HepG2 (cell line): ENCODE data around the gene DUS2. TPM values are rescaled to one million over a fixed set of nuclear protein-coding genes. Genes with fewer than 3 reads are reported as not detected.

ENCODE experiments used
- FOXK1 ChIP-seq: sonication (generic); formaldehyde crosslinking; IDR thresholded peaks from 2 replicates; pipeline ENCODE4 v1.4.0; 2020; ENCODE audit warnings: low read depth, missing genetic modification reagents, borderline replicate concordance
- GFI1 ChIP-seq: sonication (generic); formaldehyde crosslinking; IDR thresholded peaks from 2 replicates; pipeline ENCODE4 v1.5.0; 2020; ENCODE audit warnings: missing genetic modification reagents, mild to moderate bottlenecking, borderline replicate concordance
- JUNB ChIP-seq: sonication (generic); formaldehyde crosslinking; IDR thresholded peaks from 2 replicates; pipeline ENCODE4 v1.8.0; 2022; ENCODE audit warnings: missing genetic modification reagents, mild to moderate bottlenecking, borderline replicate concordance
- KDM5A ChIP-seq: fragments of 200-600 bp; sonication (generic); IDR thresholded peaks from 2 replicates; pipeline ENCODE4 v1.7.0; 2018; ENCODE audit warnings: antibody characterized with exemption, mild to moderate bottlenecking, low read length, borderline replicate concordance
- NR1H2 ChIP-seq: sonication (generic); formaldehyde crosslinking; IDR thresholded peaks from 2 replicates; pipeline ENCODE4 v1.8.1; 2022; ENCODE audit warnings: low read depth, missing genetic modification reagents, borderline replicate concordance
- POLR2AphosphoS2 ChIP-seq: IDR thresholded peaks from 2 replicates; pipeline ENCODE4 v1.6.1; 2011; ENCODE audit warnings: low read depth, low read length, improper control_type of control experiment
- SMAD3 ChIP-seq: sonication (generic); formaldehyde crosslinking; IDR thresholded peaks from 2 replicates; pipeline ENCODE4 v1.4.0; 2020; ENCODE audit warnings: missing genetic modification reagents
- ZBTB7A ChIP-seq: sonication (generic); formaldehyde crosslinking; IDR thresholded peaks from 2 replicates; pipeline ENCODE4 v1.8.0; 2022; ENCODE audit warnings: mild to moderate bottlenecking, missing genetic modification reagents
- polyA plus RNA-seq, 8 experiments: library from polyadenylated mRNA; depleted of rRNA in 3 of 8; stranded (reverse) in 7 of 8; unstranded in 1 of 8; fragments of >200 nt; fragmentation: Illumina TruSeq in 4 of 8; extraction: Trizol in 4 of 8; gene quantifications; 2 replicates each; pipeline versions ENCODE4 v1.2.1 to v1.2.3, GENCODE V29; 2011 to 2016; ENCODE audit warnings: low read depth in 4 of 8, missing spikeins in 1 of 8, mixed read lengths in 1 of 8; ENCODE audit not compliant: insufficient read depth in 1 of 8
- total RNA-seq, 5 experiments: library from RNA; depleted of rRNA; stranded (reverse); fragments of >200 nt; fragmentation: Illumina TruSeq; extraction: Trizol; gene quantifications; 2 replicates each; pipeline ENCODE4 v1.2.3, GENCODE V29; 2016; ENCODE audit warnings: low read depth in 1 of 5
- TF ChIP-seq, protein P1 (sequence below): sonication (generic); formaldehyde crosslinking; IDR thresholded peaks from 2 replicates; pipeline ENCODE4 v1.8.1; 2022; ENCODE audit warnings: low read depth, mild to moderate bottlenecking, missing genetic modification reagents
- TF ChIP-seq, protein P2 (sequence below), 2 experiments: fragments of 450-650 bp in 1 of 2; sonication (generic) in 1 of 2; formaldehyde crosslinking in 1 of 2; IDR thresholded peaks; 2 replicates each; pipeline versions ENCODE4 v1.6.1 to v1.8.0; 2016 to 2022; ENCODE audit warnings: antibody characterized with exemption in 1 of 2, mild to moderate bottlenecking in 1 of 2, missing genetic modification reagents in 1 of 2
- TF ChIP-seq, protein P3 (sequence below): sonication (generic); formaldehyde crosslinking; IDR thresholded peaks from 2 replicates; pipeline ENCODE4 v1.4.0; 2020; ENCODE audit warnings: missing genetic modification reagents, borderline replicate concordance

DUS2 gene
- total and polyA plus RNA-seq, 2 of the 13 experiments (the other 11 are each of a cell fraction or from before 2014, with no cell fraction given): 17.8 to 25.1 TPM

DNA sequence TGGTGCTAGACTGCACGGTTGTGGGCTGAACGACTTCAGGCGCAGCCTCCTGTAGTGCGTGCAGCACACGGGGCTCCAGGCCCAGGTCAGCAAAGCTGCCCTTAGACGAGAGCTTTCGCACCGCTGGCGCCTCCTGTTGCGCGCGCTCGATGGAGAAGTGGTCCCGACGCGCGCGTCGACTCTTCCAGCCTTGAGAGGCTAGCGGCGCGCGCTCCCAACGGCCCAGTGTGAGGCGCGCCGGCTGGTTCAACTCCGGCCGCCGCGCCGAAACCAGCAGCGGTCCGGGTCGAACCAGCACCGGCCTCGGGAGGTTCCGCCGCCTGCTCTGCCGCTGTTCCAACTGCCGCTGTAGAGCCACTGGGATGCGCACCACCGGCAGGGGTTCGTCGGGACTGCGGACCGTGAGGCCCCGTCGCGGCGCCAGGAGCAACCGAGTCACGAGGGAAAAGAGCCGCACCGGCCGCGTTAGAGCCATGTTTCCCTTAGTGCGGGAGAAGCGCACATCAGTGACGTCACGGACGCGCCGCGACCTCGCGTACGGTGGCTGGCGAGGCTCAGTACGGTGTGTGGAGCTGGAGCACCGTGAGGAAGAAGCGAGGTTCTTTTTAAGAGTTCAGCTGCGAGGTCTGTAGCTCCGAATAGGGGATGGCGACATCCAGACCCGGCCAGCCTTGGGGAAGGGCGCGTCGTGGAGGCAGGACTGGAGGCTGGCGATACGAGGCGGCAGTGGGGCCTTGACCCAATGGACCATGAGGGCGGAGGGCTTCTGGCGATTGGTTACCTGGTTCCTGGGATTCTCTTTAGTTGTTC is at the start of gene DUS2, which contains the start of gene DDX28 (continued):
- TF ChIP-seq, protein P1, sequence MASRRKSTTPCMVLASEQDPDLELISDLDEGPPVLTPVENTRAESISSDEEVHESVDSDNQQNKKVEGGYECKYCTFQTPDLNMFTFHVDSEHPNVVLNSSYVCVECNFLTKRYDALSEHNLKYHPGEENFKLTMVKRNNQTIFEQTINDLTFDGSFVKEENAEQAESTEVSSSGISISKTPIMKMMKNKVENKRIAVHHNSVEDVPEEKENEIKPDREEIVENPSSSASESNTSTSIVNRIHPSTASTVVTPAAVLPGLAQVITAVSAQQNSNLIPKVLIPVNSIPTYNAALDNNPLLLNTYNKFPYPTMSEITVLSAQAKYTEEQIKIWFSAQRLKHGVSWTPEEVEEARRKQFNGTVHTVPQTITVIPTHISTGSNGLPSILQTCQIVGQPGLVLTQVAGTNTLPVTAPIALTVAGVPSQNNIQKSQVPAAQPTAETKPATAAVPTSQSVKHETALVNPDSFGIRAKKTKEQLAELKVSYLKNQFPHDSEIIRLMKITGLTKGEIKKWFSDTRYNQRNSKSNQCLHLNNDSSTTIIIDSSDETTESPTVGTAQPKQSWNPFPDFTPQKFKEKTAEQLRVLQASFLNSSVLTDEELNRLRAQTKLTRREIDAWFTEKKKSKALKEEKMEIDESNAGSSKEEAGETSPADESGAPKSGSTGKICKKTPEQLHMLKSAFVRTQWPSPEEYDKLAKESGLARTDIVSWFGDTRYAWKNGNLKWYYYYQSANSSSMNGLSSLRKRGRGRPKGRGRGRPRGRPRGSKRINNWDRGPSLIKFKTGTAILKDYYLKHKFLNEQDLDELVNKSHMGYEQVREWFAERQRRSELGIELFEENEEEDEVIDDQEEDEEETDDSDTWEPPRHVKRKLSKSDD (CRISPR knock-in tag): peak; percentile 96
- TF ChIP-seq KDM5A (peak; percentile 100), FOXK1 (CRISPR knock-in tag) (peak; percentile 100), NR1H2 (peak; percentile 79), JUNB (CRISPR knock-in tag) (no peak), SMAD3 (peak; percentile 95), POLR2AphosphoS2 (0 out of 2 replicates have a peak, but pooled peaks have one; percentile 46), GFI1 (CRISPR knock-in tag) (peak; percentile 63; the same call in 1 of the 2 replicates), ZBTB7A (CRISPR knock-in tag) (peak; percentile 78)
- TF ChIP-seq, protein P2, sequence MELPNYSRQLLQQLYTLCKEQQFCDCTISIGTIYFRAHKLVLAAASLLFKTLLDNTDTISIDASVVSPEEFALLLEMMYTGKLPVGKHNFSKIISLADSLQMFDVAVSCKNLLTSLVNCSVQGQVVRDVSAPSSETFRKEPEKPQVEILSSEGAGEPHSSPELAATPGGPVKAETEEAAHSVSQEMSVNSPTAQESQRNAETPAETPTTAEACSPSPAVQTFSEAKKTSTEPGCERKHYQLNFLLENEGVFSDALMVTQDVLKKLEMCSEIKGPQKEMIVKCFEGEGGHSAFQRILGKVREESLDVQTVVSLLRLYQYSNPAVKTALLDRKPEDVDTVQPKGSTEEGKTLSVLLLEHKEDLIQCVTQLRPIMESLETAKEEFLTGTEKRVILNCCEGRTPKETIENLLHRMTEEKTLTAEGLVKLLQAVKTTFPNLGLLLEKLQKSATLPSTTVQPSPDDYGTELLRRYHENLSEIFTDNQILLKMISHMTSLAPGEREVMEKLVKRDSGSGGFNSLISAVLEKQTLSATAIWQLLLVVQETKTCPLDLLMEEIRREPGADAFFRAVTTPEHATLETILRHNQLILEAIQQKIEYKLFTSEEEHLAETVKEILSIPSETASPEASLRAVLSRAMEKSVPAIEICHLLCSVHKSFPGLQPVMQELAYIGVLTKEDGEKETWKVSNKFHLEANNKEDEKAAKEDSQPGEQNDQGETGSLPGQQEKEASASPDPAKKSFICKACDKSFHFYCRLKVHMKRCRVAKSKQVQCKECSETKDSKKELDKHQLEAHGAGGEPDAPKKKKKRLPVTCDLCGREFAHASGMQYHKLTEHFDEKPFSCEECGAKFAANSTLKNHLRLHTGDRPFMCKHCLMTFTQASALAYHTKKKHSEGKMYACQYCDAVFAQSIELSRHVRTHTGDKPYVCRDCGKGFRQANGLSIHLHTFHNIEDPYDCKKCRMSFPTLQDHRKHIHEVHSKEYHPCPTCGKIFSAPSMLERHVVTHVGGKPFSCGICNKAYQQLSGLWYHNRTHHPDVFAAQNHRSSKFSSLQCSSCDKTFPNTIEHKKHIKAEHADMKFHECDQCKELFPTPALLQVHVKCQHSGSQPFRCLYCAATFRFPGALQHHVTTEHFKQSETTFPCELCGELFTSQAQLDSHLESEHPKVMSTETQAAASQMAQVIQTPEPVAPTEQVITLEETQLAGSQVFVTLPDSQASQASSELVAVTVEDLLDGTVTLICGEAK (IDR thresholded peaks at IDR 0.05): no peak
- TF ChIP-seq, protein P2 (CRISPR knock-in tag; IDR thresholded peaks at IDR 0.05): peak; percentile 91
- TF ChIP-seq, protein P3, sequence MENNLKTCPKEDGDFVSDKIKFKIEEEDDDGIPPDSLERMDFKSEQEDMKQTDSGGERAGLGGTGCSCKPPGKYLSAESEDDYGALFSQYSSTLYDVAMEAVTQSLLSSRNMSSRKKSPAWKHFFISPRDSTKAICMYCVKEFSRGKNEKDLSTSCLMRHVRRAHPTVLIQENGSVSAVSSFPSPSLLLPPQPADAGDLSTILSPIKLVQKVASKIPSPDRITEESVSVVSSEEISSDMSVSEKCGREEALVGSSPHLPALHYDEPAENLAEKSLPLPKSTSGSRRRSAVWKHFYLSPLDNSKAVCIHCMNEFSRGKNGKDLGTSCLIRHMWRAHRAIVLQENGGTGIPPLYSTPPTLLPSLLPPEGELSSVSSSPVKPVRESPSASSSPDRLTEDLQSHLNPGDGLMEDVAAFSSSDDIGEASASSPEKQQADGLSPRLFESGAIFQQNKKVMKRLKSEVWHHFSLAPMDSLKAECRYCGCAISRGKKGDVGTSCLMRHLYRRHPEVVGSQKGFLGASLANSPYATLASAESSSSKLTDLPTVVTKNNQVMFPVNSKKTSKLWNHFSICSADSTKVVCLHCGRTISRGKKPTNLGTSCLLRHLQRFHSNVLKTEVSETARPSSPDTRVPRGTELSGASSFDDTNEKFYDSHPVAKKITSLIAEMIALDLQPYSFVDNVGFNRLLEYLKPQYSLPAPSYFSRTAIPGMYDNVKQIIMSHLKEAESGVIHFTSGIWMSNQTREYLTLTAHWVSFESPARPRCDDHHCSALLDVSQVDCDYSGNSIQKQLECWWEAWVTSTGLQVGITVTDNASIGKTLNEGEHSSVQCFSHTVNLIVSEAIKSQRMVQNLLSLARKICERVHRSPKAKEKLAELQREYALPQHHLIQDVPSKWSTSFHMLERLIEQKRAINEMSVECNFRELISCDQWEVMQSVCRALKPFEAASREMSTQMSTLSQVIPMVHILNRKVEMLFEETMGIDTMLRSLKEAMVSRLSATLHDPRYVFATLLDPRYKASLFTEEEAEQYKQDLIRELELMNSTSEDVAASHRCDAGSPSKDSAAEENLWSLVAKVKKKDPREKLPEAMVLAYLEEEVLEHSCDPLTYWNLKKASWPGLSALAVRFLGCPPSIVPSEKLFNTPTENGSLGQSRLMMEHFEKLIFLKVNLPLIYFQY (CRISPR knock-in tag): peak; percentile 98
